Panc1 (cell line): ENCODE results near the gene RNF4.

Experiments used
- SIN3A ChIP-seq: IDR thresholded peaks from 2 replicates; pipeline ENCODE4 v1.6.1; 2012; ENCODE audit warnings: low read depth, mild to moderate bottlenecking, low read length, moderate library complexity, borderline replicate concordance; ENCODE audit not compliant: insufficient read depth
- TF ChIP-seq, protein P1 (sequence below): fragments of 450-650 bp; IDR thresholded peaks from 2 replicates; pipeline ENCODE4 v1.5.1; 2017; ENCODE audit warnings: mild to moderate bottlenecking

GRCh38 chr4:2425386-2426068 lies 43.4 kb upstream of the RNF4 start:
- TF ChIP-seq, protein P1, sequence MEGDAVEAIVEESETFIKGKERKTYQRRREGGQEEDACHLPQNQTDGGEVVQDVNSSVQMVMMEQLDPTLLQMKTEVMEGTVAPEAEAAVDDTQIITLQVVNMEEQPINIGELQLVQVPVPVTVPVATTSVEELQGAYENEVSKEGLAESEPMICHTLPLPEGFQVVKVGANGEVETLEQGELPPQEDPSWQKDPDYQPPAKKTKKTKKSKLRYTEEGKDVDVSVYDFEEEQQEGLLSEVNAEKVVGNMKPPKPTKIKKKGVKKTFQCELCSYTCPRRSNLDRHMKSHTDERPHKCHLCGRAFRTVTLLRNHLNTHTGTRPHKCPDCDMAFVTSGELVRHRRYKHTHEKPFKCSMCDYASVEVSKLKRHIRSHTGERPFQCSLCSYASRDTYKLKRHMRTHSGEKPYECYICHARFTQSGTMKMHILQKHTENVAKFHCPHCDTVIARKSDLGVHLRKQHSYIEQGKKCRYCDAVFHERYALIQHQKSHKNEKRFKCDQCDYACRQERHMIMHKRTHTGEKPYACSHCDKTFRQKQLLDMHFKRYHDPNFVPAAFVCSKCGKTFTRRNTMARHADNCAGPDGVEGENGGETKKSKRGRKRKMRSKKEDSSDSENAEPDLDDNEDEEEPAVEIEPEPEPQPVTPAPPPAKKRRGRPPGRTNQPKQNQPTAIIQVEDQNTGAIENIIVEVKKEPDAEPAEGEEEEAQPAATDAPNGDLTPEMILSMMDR = no peak
- no peak for TF ChIP-seq SIN3A
